ENCODE measurements around the gene ANKAR. TPM values are rescaled to one million over a fixed set of nuclear protein-coding genes. Genes with fewer than 3 reads are reported as not detected.

Gene ANKAR
- total and polyA plus RNA-seq, 9 of the 15 experiments (the other 6 are each of a cell fraction or from before 2014, with no cell fraction given), result 0.04 to 0.52 (median 0.39) TPM

DNA sequence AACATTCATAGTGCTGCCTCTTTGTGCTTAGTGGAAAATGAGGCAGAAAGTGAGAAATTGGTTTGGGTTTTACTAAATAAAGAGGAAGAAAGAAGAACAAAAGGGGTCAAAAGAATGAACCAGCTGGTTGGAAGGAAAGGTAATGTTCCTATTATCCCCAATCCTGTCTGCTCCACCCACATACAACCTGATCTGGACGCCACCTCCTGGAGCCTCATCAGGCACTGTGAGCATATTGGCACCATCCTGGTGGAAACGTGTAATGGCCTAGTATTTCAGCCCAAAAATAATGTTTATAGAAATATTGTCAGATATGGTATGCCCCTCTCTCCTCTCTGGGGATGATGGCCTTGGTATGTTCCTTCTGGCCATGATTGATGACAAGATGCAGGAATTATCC, 48.8 kb upstream of the ANKAR start:
- no TSS peak for BruUV-seq (replicated peaks)
- WGBS (ENCODE audit: insufficient coverage, low coverage, missing lambda C conversion rate), result 41% methylated on average over 2 of the region's 2 CpGs
- Histone ChIP-seq H3K9ac (ENCODE audit: insufficient read depth in 1 of 2, low read depth in 2 of 2, low read length in 2 of 2) (no peak overlapping the region), H4K20me1 (replicated peaks; ENCODE audit: control insufficient read depth, insufficient read depth, low read length) (no peaks in the 10 kb centered on the region), H3K9me3 (replicated peaks; ENCODE audit: control insufficient read depth, insufficient read depth, low read depth, low read length) (no peaks in the 10 kb centered on the region), H3K4me2 (ENCODE audit: insufficient read depth, low read length) (no peak overlapping the region), H3K79me2 (ENCODE audit: control insufficient read depth, insufficient read depth, low read length) (no peaks in the 10 kb centered on the region), H3K27me3 (ENCODE audit: control insufficient read depth in 2 of 2, insufficient read depth in 2 of 2, low read length in 2 of 2) (no peaks in the 10 kb centered on the region), H2AFZ (ENCODE audit: low read depth, low read length) (no peak overlapping the region), H3K9me1 (ENCODE audit: control insufficient read depth, insufficient read depth, low read length) (no peaks in the 10 kb centered on the region), H3K4me3 (no peak overlapping the region), H3K36me3 (ENCODE audit: control insufficient read depth, insufficient read depth, low read length) (no peaks in the 10 kb centered on the region), H3K4me1 (replicated peaks in 1 of 2; ENCODE audit: control insufficient read depth in 2 of 2, insufficient read depth in 2 of 2, low read length in 2 of 2) (peaks cover 0 to 17% of the 10 kb centered on the region in 2 experiments; a peak in 3 of 5 replicates), H3K27ac (ENCODE audit: extremely low read depth, low read depth, low read length) (no peak overlapping the region)
- FAIRE-seq, result no peak
- intact Hi-C loops (cut with micrococcal nuclease) (no loop called here), in situ Hi-C loops (cut with MboI) (no loop called here)
- ChIA-PET POLR2A (interaction anchor here (0.6 to 1.2 kb wide), 3 partner anchors 12 to 180 kb away, joined by 3 to 9 read pairs (median 5); no protein-coding TSS in a partner anchor), CTCF (ENCODE audit: low intra/inter-chr PET ratio) (no interaction called here)
- no peak for ATAC-seq
- DNase-seq (ENCODE audit: extremely low read depth in 1 of 4, low spot score in 3 of 4), result no peak
- TF ChIP-seq, protein P1, sequence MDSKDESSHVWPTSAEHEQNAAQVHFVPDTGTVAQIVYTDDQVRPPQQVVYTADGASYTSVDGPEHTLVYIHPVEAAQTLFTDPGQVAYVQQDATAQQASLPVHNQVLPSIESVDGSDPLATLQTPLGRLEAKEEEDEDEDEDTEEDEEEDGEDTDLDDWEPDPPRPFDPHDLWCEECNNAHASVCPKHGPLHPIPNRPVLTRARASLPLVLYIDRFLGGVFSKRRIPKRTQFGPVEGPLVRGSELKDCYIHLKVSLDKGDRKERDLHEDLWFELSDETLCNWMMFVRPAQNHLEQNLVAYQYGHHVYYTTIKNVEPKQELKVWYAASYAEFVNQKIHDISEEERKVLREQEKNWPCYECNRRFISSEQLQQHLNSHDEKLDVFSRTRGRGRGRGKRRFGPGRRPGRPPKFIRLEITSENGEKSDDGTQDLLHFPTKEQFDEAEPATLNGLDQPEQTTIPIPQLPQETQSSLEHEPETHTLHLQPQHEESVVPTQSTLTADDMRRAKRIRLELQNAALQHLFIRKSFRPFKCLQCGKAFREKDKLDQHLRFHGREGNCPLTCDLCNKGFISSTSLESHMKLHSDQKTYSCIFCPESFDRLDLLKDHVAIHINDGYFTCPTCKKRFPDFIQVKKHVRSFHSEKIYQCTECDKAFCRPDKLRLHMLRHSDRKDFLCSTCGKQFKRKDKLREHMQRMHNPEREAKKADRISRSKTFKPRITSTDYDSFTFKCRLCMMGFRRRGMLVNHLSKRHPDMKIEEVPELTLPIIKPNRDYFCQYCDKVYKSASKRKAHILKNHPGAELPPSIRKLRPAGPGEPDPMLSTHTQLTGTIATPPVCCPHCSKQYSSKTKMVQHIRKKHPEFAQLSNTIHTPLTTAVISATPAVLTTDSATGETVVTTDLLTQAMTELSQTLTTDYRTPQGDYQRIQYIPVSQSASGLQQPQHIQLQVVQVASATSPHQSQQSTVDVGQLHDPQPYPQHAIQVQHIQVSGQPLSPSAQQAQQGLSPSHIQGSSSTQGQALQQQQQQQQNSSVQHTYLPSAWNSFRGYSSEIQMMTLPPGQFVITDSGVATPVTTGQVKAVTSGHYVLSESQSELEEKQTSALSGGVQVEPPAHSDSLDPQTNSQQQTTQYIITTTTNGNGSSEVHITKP (IDR thresholded peaks at IDR 0.05; ENCODE audit: partially characterized antibody), result peak; percentile 37
- TF ChIP-seq ESRRA (IDR thresholded peaks at IDR 0.05; ENCODE audit: borderline replicate concordance, low read depth), result no peak

Measured in K562 (cell line).